ENCODE data around the gene FBXO38. TPM values are rescaled to one million over a fixed set of nuclear protein-coding genes. Genes with fewer than 3 reads are reported as not detected.
A peak's percentile ranks its signal among the peaks of the same experiment; 100 is the strongest.

The FBXO38 gene
- total RNA-seq, 6 donors from 2014 or later, result 33.0 to 103 (median 61.6) TPM

DNA sequence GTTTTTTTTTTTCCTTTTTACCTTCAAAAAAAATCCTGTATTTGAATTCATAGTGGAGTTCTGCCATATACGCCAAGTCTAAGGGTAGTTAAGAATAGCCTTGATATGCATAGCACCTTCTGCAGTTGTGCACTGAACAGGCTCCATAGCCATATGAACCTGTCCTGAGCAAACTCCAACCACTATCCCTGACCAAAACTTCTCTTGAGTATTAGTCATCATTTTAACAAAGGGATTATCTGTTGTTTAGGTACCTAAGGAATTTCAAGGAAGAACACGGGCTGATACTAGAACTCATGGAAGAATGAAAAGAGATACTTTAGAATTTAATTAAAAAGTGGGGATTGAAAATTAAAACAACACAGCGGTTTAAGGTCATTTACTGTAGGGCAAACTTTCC is 1.9 kb upstream of the FBXO38 start:
- Histone ChIP-seq H3K9me3 (no peaks in the 10 kb centered on the region), H3K27me3 (no peaks in the 10 kb centered on the region), H3K4me1 (peaks cover 21 to 33% (median 27%) of the 10 kb centered on the region in 4 donors), H3K36me3 (no peaks in the 10 kb centered on the region), H3K4me3 (peak overlapping the region in 1 of 4 donors; percentile 78), H3K27ac (no peak overlapping the region)
- DNase-seq (no peak), ATAC-seq (ENCODE audit: low FRiP score in 2 of 2) (no peak)
- 90 to 93% methylated on average over 3 of the region's 3 CpGs for WGBS, 2 donors
- no peak for TF ChIP-seq POLR2A (IDR thresholded peaks at IDR 0.05)
- TF ChIP-seq, protein P1, sequence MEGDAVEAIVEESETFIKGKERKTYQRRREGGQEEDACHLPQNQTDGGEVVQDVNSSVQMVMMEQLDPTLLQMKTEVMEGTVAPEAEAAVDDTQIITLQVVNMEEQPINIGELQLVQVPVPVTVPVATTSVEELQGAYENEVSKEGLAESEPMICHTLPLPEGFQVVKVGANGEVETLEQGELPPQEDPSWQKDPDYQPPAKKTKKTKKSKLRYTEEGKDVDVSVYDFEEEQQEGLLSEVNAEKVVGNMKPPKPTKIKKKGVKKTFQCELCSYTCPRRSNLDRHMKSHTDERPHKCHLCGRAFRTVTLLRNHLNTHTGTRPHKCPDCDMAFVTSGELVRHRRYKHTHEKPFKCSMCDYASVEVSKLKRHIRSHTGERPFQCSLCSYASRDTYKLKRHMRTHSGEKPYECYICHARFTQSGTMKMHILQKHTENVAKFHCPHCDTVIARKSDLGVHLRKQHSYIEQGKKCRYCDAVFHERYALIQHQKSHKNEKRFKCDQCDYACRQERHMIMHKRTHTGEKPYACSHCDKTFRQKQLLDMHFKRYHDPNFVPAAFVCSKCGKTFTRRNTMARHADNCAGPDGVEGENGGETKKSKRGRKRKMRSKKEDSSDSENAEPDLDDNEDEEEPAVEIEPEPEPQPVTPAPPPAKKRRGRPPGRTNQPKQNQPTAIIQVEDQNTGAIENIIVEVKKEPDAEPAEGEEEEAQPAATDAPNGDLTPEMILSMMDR (IDR thresholded peaks at IDR 0.05), result no peak
- TF ChIP-seq POLR2AphosphoS5 (IDR thresholded peaks at IDR 0.05), result no peak
- no peak for TF ChIP-seq EP300 (IDR thresholded peaks at IDR 0.05)

- H3K9me3 ChIP-seq, result no peaks in the 10 kb centered on the region
- WGBS, 2 donors, result 52 to 55% methylated on average over 4 of the region's 4 CpGs
- ATAC-seq (ENCODE audit: low FRiP score in 2 of 2) (no peak), DNase-seq (no peak)
- peaks cover 21 to 43% (median 28%) of the 10 kb centered on the region in 4 donors for H3K4me1 ChIP-seq
- no peak for TF ChIP-seq POLR2A (IDR thresholded peaks at IDR 0.05)
- no peak for TF ChIP-seq POLR2AphosphoS5 (IDR thresholded peaks at IDR 0.05)
- TF ChIP-seq, protein P1 (IDR thresholded peaks at IDR 0.05), result no peak
- no peaks in the 10 kb centered on the region for H3K36me3 ChIP-seq
- no peaks in the 10 kb centered on the region for H3K27me3 ChIP-seq
- peak overlapping the region in 3 of 4 donors; percentile 72 to 87 (median 78) for H3K4me3 ChIP-seq
- peak overlapping the region; percentile 95 to 96 (median 96) for H3K27ac ChIP-seq
These were observed 797 bp upstream of the FBXO38 start for GRCh38 chr5:148382961-148383360.

DNA sequence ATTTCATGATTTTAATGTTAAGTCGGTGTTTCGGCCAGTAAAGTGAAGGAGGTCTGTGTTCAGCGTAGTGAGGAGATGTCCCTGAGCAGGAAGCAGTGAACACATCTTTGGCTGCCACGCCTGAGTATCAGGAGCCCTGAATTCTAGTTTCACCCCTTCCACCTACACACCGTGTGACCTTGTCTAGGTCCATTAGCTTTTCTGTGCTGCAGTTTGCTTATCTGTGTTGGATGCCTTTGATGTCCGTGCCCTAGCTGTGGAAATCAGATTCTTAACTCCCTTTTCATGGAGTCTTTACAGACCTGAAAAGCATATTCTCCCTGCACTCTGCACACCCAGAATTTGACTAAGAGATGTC is 601 bp downstream of the FBXO38 start:
- peak; percentile 33 to 50 for ATAC-seq (ENCODE audit: low FRiP score in 2 of 2)
- Histone ChIP-seq H3K27me3 (no peaks in the 10 kb centered on the region), H3K4me1 (peaks cover 25 to 56% (median 34%) of the 10 kb centered on the region in 4 donors), H3K4me3 (peak overlapping the region; percentile 51 to 87 (median 75)), H3K27ac (peak overlapping the region; percentile 95 to 96 (median 96)), H3K9me3 (no peaks in the 10 kb centered on the region), H3K36me3 (no peaks in the 10 kb centered on the region)
- DNase-seq, result peak in 1 of 2 donors; percentile 21
- 4 to 5% methylated on average over 6 of the region's 6 CpGs for WGBS, 2 donors
- TF ChIP-seq POLR2A (IDR thresholded peaks at IDR 0.05) (no peak), POLR2AphosphoS5 (IDR thresholded peaks at IDR 0.05) (no peak), EP300 (IDR thresholded peaks at IDR 0.05) (no peak)
- TF ChIP-seq, protein P1 (IDR thresholded peaks at IDR 0.05), result no peak

DNA sequence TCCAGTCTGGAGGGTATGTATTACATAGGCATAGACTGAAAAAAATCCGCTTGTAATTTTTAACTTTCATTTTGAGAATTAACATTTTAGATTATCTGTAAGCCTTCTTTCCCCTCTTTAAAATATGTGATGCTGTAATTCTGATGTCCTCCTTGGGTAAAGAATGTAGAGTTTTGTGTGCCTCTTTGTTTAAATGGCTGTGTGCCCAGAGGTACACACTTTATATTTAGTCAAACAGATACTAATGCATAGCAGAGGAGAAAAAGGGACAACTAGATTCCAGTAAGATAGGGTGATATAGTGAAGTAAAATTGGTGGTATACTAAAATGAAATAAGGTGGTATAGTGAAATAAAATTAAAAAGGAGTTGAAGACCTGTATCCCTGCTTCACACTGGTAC is 1.3 kb downstream of the FBXO38 start:
- no peaks in the 10 kb centered on the region for H3K9me3 ChIP-seq
- H3K36me3 ChIP-seq, result no peaks in the 10 kb centered on the region
- H3K4me3 ChIP-seq, result peak overlapping the region in 2 of 4 donors; percentile 72 to 78
- H3K27me3 ChIP-seq, result no peaks in the 10 kb centered on the region
- ATAC-seq (ENCODE audit: low FRiP score in 2 of 2) (no peak), DNase-seq (no peak)
- no peak for TF ChIP-seq EP300 (IDR thresholded peaks at IDR 0.05)
- TF ChIP-seq, protein P1 (IDR thresholded peaks at IDR 0.05), result no peak
- TF ChIP-seq POLR2A (IDR thresholded peaks at IDR 0.05), result no peak
- TF ChIP-seq POLR2AphosphoS5 (IDR thresholded peaks at IDR 0.05), result no peak
- H3K4me1 ChIP-seq, result peaks cover 22 to 53% (median 34%) of the 10 kb centered on the region in 4 donors
- WGBS, 2 donors, result 76 to 78% methylated on average over 1 of the region's 1 CpG
- H3K27ac ChIP-seq, result peak overlapping the region in 1 of 4 donors; percentile 96

- Histone ChIP-seq H3K4me3 (no peak overlapping the region), H3K27me3 (no peaks in the 10 kb centered on the region), H3K36me3 (no peaks in the 10 kb centered on the region), H3K4me1 (peaks cover 22 to 53% (median 34%) of the 10 kb centered on the region in 4 donors), H3K27ac (no peak overlapping the region), H3K9me3 (no peaks in the 10 kb centered on the region)
- no peak for TF ChIP-seq POLR2AphosphoS5 (IDR thresholded peaks at IDR 0.05)
- TF ChIP-seq, protein P1 (IDR thresholded peaks at IDR 0.05), result no peak
- no peak for TF ChIP-seq EP300 (IDR thresholded peaks at IDR 0.05)
- TF ChIP-seq POLR2A (IDR thresholded peaks at IDR 0.05), result no peak
- no peak for DNase-seq
- no peak for ATAC-seq (ENCODE audit: low FRiP score in 2 of 2)
- WGBS, 2 donors, result 88 to 100% methylated on average over 1 of the region's 1 CpG
These were observed 2.3 kb downstream of the FBXO38 start for GRCh38 chr5:148386041-148386440.
